IMR-90 (cell line): ENCODE measurements around the gene POLR3A. TPM values are rescaled to one million over a fixed set of nuclear protein-coding genes. Genes with fewer than 3 reads are reported as not detected.

Experiments used
- ATAC-seq: fragments of 200-7000 bp; cut with Tn5 transposase; 2 replicates; pipeline ENCODE4 v1.9.1; 2020; ENCODE audit warnings: low read depth, mild to moderate bottlenecking, moderate library complexity
- BruUV-seq: library from RNA; stranded (reverse); fragments of 400-500 nt; replicated peaks from 2 replicates; lab custom pipeline; 2021; lab: Mats Ljungman, UMichigan
- CTCF ChIA-PET: fragments of 300-600 bp; formaldehyde crosslinking; extraction: SDS; loops from one replicate; lab custom pipeline; 2021; ENCODE audit warnings: antibody characterized with exemption; lab: Yijun Ruan, JAX
- POLR2A ChIA-PET: fragments of 300-600 bp; sonication (Branson Sonifier 250); formaldehyde crosslinking; loops from one replicate; lab custom pipeline; 2022; ENCODE audit warnings: antibody characterized with exemption; ENCODE audit not compliant: unreplicated experiment; lab: Charles Lee
- DNase-seq: peaks from one replicate; pipeline ENCODE4 v3.0.0; 2013
- H2AFZ ChIP-seq: replicated peaks from 2 replicates; pipeline ENCODE3; 2013; ENCODE audit warnings: low read length, mild to moderate bottlenecking; ENCODE audit not compliant: poor library complexity
- H2AK5ac ChIP-seq: 2 replicates; pipeline ENCODE4 v1.6.1; 2013; ENCODE audit warnings: low read depth, low read length, inconsistent platforms
- H2AK9ac ChIP-seq: replicated peaks from 2 replicates; pipeline ENCODE3; 2013; ENCODE audit warnings: mild to moderate bottlenecking, low read depth, low read length, moderate library complexity; ENCODE audit not compliant: poor library complexity
- H2BK120ac ChIP-seq: 2 replicates; pipeline ENCODE4 v1.6.1; 2013; ENCODE audit warnings: low read depth, low read length, inconsistent platforms
- H2BK15ac ChIP-seq: 3 replicates; pipeline ENCODE4 v1.6.1; 2013; ENCODE audit warnings: low read depth, low read length, inconsistent platforms
- H2BK20ac ChIP-seq: 2 replicates; pipeline ENCODE4 v1.6.1; 2013; ENCODE audit warnings: low read depth, mild to moderate bottlenecking, inconsistent platforms, low read length, moderate library complexity
- H2BK5ac ChIP-seq: 2 replicates; pipeline ENCODE4 v1.6.1; 2013; ENCODE audit warnings: mild to moderate bottlenecking, low read depth, low read length, inconsistent platforms; ENCODE audit not compliant: poor library complexity, severe bottlenecking
- H3K14ac ChIP-seq: replicated peaks from 2 replicates; pipeline ENCODE4 v1.6.1; 2013; ENCODE audit warnings: low read depth, low read length, inconsistent platforms
- H3K18ac ChIP-seq: 2 replicates; pipeline ENCODE4 v1.6.1; 2013; ENCODE audit warnings: low read depth, low read length, control low read depth
- H3K23ac ChIP-seq: 2 replicates; pipeline ENCODE4 v1.6.1; 2013; ENCODE audit warnings: low read depth, low read length, inconsistent platforms
- H3K27ac ChIP-seq: 2 replicates; pipeline ENCODE4 v1.5.1; 2013; ENCODE audit warnings: mild to moderate bottlenecking, control low read depth, low read length; ENCODE audit not compliant: insufficient read depth
- H3K27me3 ChIP-seq: 2 replicates; pipeline ENCODE4 v1.6.1; 2013; ENCODE audit warnings: low read length; ENCODE audit not compliant: control insufficient read depth, insufficient read depth
- H3K36me3 ChIP-seq: 2 replicates; pipeline ENCODE4 v1.6.1; 2013; ENCODE audit warnings: low read length, mixed read lengths; ENCODE audit not compliant: control insufficient read depth, insufficient read depth
- H3K4ac ChIP-seq: 2 replicates; pipeline ENCODE4 v1.6.1; 2013; ENCODE audit warnings: low read depth, low read length, inconsistent platforms
- H3K4me1 ChIP-seq: 2 replicates; pipeline ENCODE4 v1.6.1; 2013; ENCODE audit warnings: low read length, mixed read lengths; ENCODE audit not compliant: control insufficient read depth, insufficient read depth
- H3K4me2 ChIP-seq: 2 replicates; pipeline ENCODE4 v1.6.1; 2013; ENCODE audit warnings: low read depth, mild to moderate bottlenecking, control low read depth, low read length, moderate library complexity
- H3K4me3 ChIP-seq: 2 replicates; pipeline ENCODE4 v1.5.1; 2013; ENCODE audit warnings: low read depth, mild to moderate bottlenecking, control low read depth, low read length, moderate library complexity; ENCODE audit not compliant: insufficient read depth
- H3K56ac ChIP-seq: 2 replicates; pipeline ENCODE4 v1.6.1; 2013; ENCODE audit warnings: low read length, inconsistent platforms; ENCODE audit not compliant: insufficient read depth; ENCODE audit errors: extremely low read depth
- H3K79me1 ChIP-seq, 2 experiments: 2 replicates each; pipeline ENCODE4 v1.6.1; 2013; ENCODE audit warnings: low read length in 2 of 2, inconsistent platforms in 1 of 2, low read depth in 1 of 2
- H3K9ac ChIP-seq: 2 replicates; pipeline ENCODE4 v1.6.1; 2013; ENCODE audit warnings: low read depth, low read length, control low read depth
- H3K9me1 ChIP-seq: 2 replicates; pipeline ENCODE4 v1.6.1; 2013; ENCODE audit warnings: low read length, inconsistent platforms; ENCODE audit not compliant: insufficient read depth
- H3K9me3 ChIP-seq: 2 replicates; pipeline ENCODE4 v1.6.1; 2013; ENCODE audit warnings: low read length; ENCODE audit not compliant: control insufficient read depth, insufficient read depth
- H4K20me1 ChIP-seq: 2 replicates; pipeline ENCODE4 v1.6.1; 2013; ENCODE audit warnings: low read length, inconsistent platforms; ENCODE audit not compliant: insufficient read depth
- H4K5ac ChIP-seq: 2 replicates; pipeline ENCODE4 v1.6.1; 2013; ENCODE audit warnings: mild to moderate bottlenecking, low read depth, low read length, control low read depth
- H4K8ac ChIP-seq, 2 experiments: 2 replicates each; pipeline ENCODE4 v1.6.1; 2013; ENCODE audit warnings: low read depth in 2 of 2, low read length in 2 of 2, control low read depth in 1 of 2, inconsistent platforms in 1 of 2
- H4K91ac ChIP-seq: 2 replicates; pipeline ENCODE4 v1.6.1; 2013; ENCODE audit warnings: low read depth, low read length, inconsistent platforms; ENCODE audit not compliant: insufficient read depth
- CHD1 ChIP-seq: IDR thresholded peaks from 2 replicates; pipeline ENCODE4 v1.6.1; 2012; ENCODE audit warnings: low read depth, low read length, improper control_type of control experiment
- SMC3 ChIP-seq: fragments of 150-350 bp; IDR thresholded peaks from 2 replicates; pipeline ENCODE4 v1.6.1; 2016; ENCODE audit warnings: low read depth, mild to moderate bottlenecking, antibody characterized with exemption, low read length, moderate library complexity
- USF2 ChIP-seq: fragments of 150-350 bp; IDR thresholded peaks from 2 replicates; pipeline ENCODE4 v1.6.1; 2017; ENCODE audit warnings: mild to moderate bottlenecking, antibody characterized with exemption, low read length, low read depth
- WGBS, 2 experiments: methylation state at CpG; one replicate each; pipeline versions ENCODE4 v1.1.5 to v1.1.7; 2013; ENCODE audit warnings: missing lambda C conversion rate in 2 of 2; ENCODE audit not compliant: insufficient read length in 1 of 2; ENCODE audit errors: extremely low coverage in 2 of 2; 5-methylcytosine and 5-hydroxymethylcytosine counted together
- dilution Hi-C: fragments of 300-500 bp; cut with HindIII; formaldehyde crosslinking; loops from one replicate; pipeline ENCODE4 v1.14.3; 2018; ENCODE audit warnings: low sequenced_read_pairs; ENCODE audit not compliant: unreplicated experiment
- in situ Hi-C: fragments of 300-500 bp; cut with MboI; formaldehyde crosslinking; loops from 3 replicates; pipeline ENCODE4 v1.14.3; 2019; ENCODE audit warnings: low sequenced_read_pairs, inconsistent platforms, mixed read lengths
- intact Hi-C: fragments of 100-400 bp; cut with micrococcal nuclease; formaldehyde crosslinking; loops from 2 replicates; pipeline ENCODE4 v1.10.0; 2022
- polyA plus RNA-seq, 3 experiments: library from polyadenylated mRNA; depleted of rRNA; stranded (reverse); fragments of >200 nt; gene quantifications; 2 replicates each; pipeline ENCODE4 v1.2.3, GENCODE V29; 2012; ENCODE audit warnings: low replicate concordance in 1 of 3
- total RNA-seq: library from RNA; depleted of rRNA; stranded (reverse); fragments of >200 nt; gene quantifications from 2 replicates; pipeline ENCODE4 v1.2.3, GENCODE V29; 2012

POLR3A gene
- total and polyA plus RNA-seq, 2 of the 4 experiments (the other 2 are of a cell fraction), result 11.9 to 24.4 TPM

DNA sequence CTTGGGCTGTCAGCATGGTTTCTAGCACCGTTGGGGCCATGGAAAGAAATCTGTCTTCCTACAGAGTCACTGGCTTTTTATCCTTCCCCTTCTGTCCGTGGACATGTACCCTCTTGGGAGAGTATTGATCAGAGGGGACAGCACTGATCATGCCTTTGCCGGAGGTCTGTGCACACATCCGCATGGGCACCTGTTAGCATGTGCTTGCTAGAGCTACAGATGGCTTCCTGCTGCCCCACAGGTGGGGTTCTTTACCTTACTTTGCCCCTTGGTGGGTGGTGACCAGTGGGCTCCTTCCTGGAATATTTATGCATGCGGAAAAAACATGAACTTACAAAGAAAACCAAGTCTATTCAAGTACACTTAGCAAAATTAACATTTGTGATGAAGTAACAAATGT lies 29.2 kb upstream of the POLR3A start:
- no peak overlapping the region for H2BK20ac ChIP-seq
- H4K8ac ChIP-seq, result no peak overlapping the region
- no peaks in the 10 kb centered on the region for H3K9me3 ChIP-seq
- H3K23ac ChIP-seq, result no peak overlapping the region
- H3K18ac ChIP-seq, result no peak overlapping the region
- H2AFZ ChIP-seq, result no peak overlapping the region
- H2AK9ac ChIP-seq, result no peak overlapping the region
- H3K4me2 ChIP-seq, result no peak overlapping the region
- TF ChIP-seq CHD1 (no peak), SMC3 (no peak), USF2 (no peak)
- no peak overlapping the region for H4K5ac ChIP-seq
- no peak overlapping the region for H3K14ac ChIP-seq
- no peaks in the 10 kb centered on the region for H4K20me1 ChIP-seq
- DNase-seq (no peak), ATAC-seq (no peak)
- in situ Hi-C loops (loop anchor here (10.0 kb wide), 1 partner anchor 596 kb away; no protein-coding TSS in a partner anchor), intact Hi-C loops (no loop called here), dilution Hi-C loops (no loop called here)
- no peak overlapping the region for H2AK5ac ChIP-seq
- H3K4me1 ChIP-seq, result peaks cover 5% of the 10 kb centered on the region
- WGBS, 2 experiments, result no CpG with 5 or more reads among the region's 5 CpGs
- H3K9ac ChIP-seq, result no peak overlapping the region
- peaks cover 7% of the 10 kb centered on the region for H3K9me1 ChIP-seq
- no peak overlapping the region for H3K4me3 ChIP-seq
- no peaks in the 10 kb centered on the region; the same call in 1 of the 2 replicates for H3K36me3 ChIP-seq
- no peak overlapping the region for H3K56ac ChIP-seq
- BruUV-seq, result no TSS peak
- no peak overlapping the region for H3K4ac ChIP-seq
- no peak overlapping the region for H2BK15ac ChIP-seq
- H4K91ac ChIP-seq, result no peak overlapping the region
- H3K79me1 ChIP-seq, result peaks cover 0 to 5% of the 10 kb centered on the region in 2 experiments; a peak in 1 of 4 replicates
- H3K27me3 ChIP-seq, result no peaks in the 10 kb centered on the region; the same call in 1 of the 2 replicates
- ChIA-PET CTCF (no interaction called here), POLR2A (no interaction called here)
- no peak overlapping the region for H2BK120ac ChIP-seq
- H3K27ac ChIP-seq, result no peak overlapping the region
- H2BK5ac ChIP-seq, result no peak overlapping the region
